Activated CD8-positive, alpha-beta T cell treated with anti-CD3 and anti-CD28 coated beads for 36 hours (primary cell): ENCODE results near the gene RNF223. TPM values are rescaled to one million over a fixed set of nuclear protein-coding genes. Genes with fewer than 3 reads are reported as not detected.

Experiments used
- ATAC-seq: fragments of 200-7000 bp; cut with Tn5 transposase; one replicate; pipeline ENCODE4 v1.10.0; 2021; ENCODE audit warnings: mild to moderate bottlenecking, moderate library complexity
- CTCF ChIA-PET: fragments of 350-600 bp; sonication (Branson Sonifier 250); formaldehyde crosslinking; loops from one replicate; lab custom pipeline; 2021; ENCODE audit warnings: antibody characterized with exemption; lab: Charles Lee
- POLR2A ChIA-PET: fragments of 350-600 bp; sonication (Branson Sonifier 250); formaldehyde crosslinking; loops from one replicate; lab custom pipeline; 2021; ENCODE audit warnings: antibody characterized with exemption; lab: Charles Lee
- DNase-seq: peaks from one replicate; pipeline ENCODE4 v3.0.0-alpha.2; 2020
- H3K27ac Mint-ChIP-seq: one replicate; pipeline ENCODE4 v1.8.0; 2021; ENCODE audit warnings: mild to moderate bottlenecking, mixed read lengths
- H3K27me3 Mint-ChIP-seq: one replicate; pipeline ENCODE4 v1.8.0; 2021; ENCODE audit warnings: mixed read lengths
- H3K36me3 Mint-ChIP-seq: one replicate; pipeline ENCODE4 v1.8.0; 2021; ENCODE audit warnings: low read depth, mixed read lengths
- H3K4me1 Mint-ChIP-seq: one replicate; pipeline ENCODE4 v1.8.0; 2021; ENCODE audit warnings: low read depth, mixed read lengths
- H3K4me3 Mint-ChIP-seq: one replicate; pipeline ENCODE4 v1.8.0; 2021; ENCODE audit warnings: mild to moderate bottlenecking, moderate library complexity, mixed read lengths
- H3K9me3 Mint-ChIP-seq: one replicate; pipeline ENCODE4 v1.8.0; 2021; ENCODE audit warnings: mixed read lengths
- intact Hi-C: fragments of 100-400 bp; cut with micrococcal nuclease; formaldehyde crosslinking; loops from one replicate; pipeline ENCODE4 v1.10.0; 2022
- total RNA-seq, 2 experiments: library from RNA; stranded (reverse); gene quantifications; one replicate each; pipeline ENCODE4 v1.2.3, GENCODE V29; 2021
- TF ChIP-seq, protein P1 (sequence below): fragments of 200-600 bp; IDR thresholded peaks from one replicate; pipeline ENCODE4 v1.8.0; 2022; ENCODE audit warnings: antibody characterized with exemption, mild to moderate bottlenecking

The RNF223 gene
- total RNA-seq, 2 experiments from 2014 or later = not detected

- Mint-ChIP-seq H3K9me3 (no peaks in the 10 kb centered on the region), H3K36me3 (no peaks in the 10 kb centered on the region), H3K27me3 (peaks cover 5% of the 10 kb centered on the region), H3K27ac (no peak overlapping the region), H3K4me1 (peaks cover 7% of the 10 kb centered on the region), H3K4me3 (no peak overlapping the region)
- TF ChIP-seq, protein P1, sequence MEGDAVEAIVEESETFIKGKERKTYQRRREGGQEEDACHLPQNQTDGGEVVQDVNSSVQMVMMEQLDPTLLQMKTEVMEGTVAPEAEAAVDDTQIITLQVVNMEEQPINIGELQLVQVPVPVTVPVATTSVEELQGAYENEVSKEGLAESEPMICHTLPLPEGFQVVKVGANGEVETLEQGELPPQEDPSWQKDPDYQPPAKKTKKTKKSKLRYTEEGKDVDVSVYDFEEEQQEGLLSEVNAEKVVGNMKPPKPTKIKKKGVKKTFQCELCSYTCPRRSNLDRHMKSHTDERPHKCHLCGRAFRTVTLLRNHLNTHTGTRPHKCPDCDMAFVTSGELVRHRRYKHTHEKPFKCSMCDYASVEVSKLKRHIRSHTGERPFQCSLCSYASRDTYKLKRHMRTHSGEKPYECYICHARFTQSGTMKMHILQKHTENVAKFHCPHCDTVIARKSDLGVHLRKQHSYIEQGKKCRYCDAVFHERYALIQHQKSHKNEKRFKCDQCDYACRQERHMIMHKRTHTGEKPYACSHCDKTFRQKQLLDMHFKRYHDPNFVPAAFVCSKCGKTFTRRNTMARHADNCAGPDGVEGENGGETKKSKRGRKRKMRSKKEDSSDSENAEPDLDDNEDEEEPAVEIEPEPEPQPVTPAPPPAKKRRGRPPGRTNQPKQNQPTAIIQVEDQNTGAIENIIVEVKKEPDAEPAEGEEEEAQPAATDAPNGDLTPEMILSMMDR = no peak
- ChIA-PET CTCF (interaction anchor here (1.4 kb wide), 1 partner anchor 47 kb away, joined by 5 read pairs; no protein-coding TSS in a partner anchor), POLR2A (interaction anchor here (1.1 to 1.2 kb wide), 2 partner anchors 11 to 15 kb away, joined by 3 to 6 read pairs; no protein-coding TSS in a partner anchor)
- DNase-seq = no peak
- ATAC-seq = no peak
- intact Hi-C loops = no loop called here
Observed at GRCh38 chr1:1075148-1075935, 1.2 kb upstream of the RNF223 start.

- POLR2A ChIA-PET = interaction anchor here (1.1 to 1.2 kb wide), 3 partner anchors 10 to 39 kb away, joined by 3 to 6 read pairs (median 3); no protein-coding TSS in a partner anchor
- DNase-seq = no peak
- Mint-ChIP-seq H3K27ac (no peak overlapping the region), H3K27me3 (peaks cover 7% of the 10 kb centered on the region), H3K36me3 (no peaks in the 10 kb centered on the region), H3K9me3 (no peaks in the 10 kb centered on the region), H3K4me3 (no peak overlapping the region), H3K4me1 (peaks cover 7% of the 10 kb centered on the region)
- TF ChIP-seq, protein P1 = no peak
- CTCF ChIA-PET = interaction anchor here (1.4 kb wide), 1 partner anchor 48 kb away, joined by 5 read pairs; no protein-coding TSS in a partner anchor
- ATAC-seq = no peak
- intact Hi-C loops = no loop called here
Observed at GRCh38 chr1:1074631-1075147, 583 bp upstream of the RNF223 start.

DNA sequence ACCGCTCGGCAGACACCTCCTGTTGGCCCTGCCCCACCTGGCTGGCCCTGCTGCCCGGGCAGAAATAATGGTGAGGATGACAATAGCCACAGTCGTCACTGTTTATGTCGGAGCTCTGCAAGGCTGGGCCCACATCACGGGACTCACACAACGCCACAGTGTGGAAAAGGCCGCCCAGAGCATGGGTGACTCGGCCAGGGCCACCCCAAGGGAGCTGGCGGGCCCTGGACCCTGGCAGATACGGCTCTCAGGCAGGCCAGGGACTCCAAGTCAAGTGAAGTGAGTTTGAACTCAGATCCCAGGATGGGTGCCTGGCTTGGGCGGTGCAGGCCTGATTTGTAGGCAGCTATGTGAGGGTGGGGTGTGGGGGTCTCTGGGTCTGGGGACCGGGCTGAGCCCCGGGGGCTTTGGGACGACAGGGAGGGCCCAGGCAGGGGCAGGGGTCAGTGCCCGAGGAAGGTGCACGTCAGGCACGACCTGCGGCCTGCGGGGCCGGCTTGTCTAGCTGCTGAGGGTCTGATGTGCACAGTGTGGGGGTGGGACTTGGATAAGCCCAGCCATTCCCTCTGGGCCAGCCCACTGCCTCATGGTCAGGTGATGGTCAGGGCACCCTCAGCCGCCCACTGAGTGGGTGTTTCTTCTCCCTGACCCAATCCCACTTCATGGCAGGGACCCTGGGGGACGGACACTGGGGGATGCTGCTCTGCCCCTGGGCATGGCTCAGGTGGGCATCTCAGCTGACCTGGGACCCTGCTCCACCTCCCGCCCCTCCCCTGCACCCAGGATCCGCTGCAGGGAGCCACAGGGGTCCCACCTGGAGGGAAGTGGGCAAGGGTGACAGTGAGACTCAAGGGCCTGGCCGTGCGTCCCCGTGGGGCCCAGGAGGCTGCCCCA, 1.0 kb downstream of the RNF223 start:
- CTCF ChIA-PET = no interaction called here
- H3K4me1 Mint-ChIP-seq = peaks cover 5% of the 10 kb centered on the region
- H3K36me3 Mint-ChIP-seq = peaks cover 3% of the 10 kb centered on the region
- ATAC-seq = no peak
- TF ChIP-seq, protein P1 = no peak
- no peaks in the 10 kb centered on the region for H3K9me3 Mint-ChIP-seq
- H3K27ac Mint-ChIP-seq = no peak overlapping the region
- intact Hi-C loops = no loop called here
- H3K27me3 Mint-ChIP-seq = peaks cover 7% of the 10 kb centered on the region
- no peak for DNase-seq
- POLR2A ChIA-PET = interaction anchor here (0.9 to 2.2 kb wide), 3 partner anchors 9 to 33 kb away, joined by 3 to 5 read pairs (median 3); no protein-coding TSS in a partner anchor
- no peak overlapping the region for H3K4me3 Mint-ChIP-seq

- peaks cover 7% of the 10 kb centered on the region for H3K27me3 Mint-ChIP-seq
- H3K4me3 Mint-ChIP-seq = no peak overlapping the region
- no peaks in the 10 kb centered on the region for H3K9me3 Mint-ChIP-seq
- peaks cover 5% of the 10 kb centered on the region for H3K4me1 Mint-ChIP-seq
- TF ChIP-seq, protein P1 = no peak
- ChIA-PET POLR2A (interaction anchor here (0.9 to 2.2 kb wide), 3 partner anchors 8 to 32 kb away, joined by 3 to 5 read pairs (median 3); no protein-coding TSS in a partner anchor), CTCF (no interaction called here)
- DNase-seq (no peak), ATAC-seq (no peak)
- no peak overlapping the region for H3K27ac Mint-ChIP-seq
- peaks cover 5% of the 10 kb centered on the region for H3K36me3 Mint-ChIP-seq
- intact Hi-C loops = no loop called here
Observed at GRCh38 chr1:1072299-1072848, 1.7 kb downstream of the RNF223 start.
